T-helper 9 cell (primary cell): ENCODE results near the gene TPCN1.

ENCODE experiments used
- DNase-seq: peaks from one replicate; pipeline ENCODE4 v3.0.0-alpha.2; 2020

The TPCN1 gene

GRCh38 chr12:113226696-113227568 lies 5.7 kb downstream of the TPCN1 start:
- no peak for DNase-seq

- no peak for DNase-seq
Measured at GRCh38 chr12:113227686-113228391, 6.6 kb downstream of the TPCN1 start.

GRCh38 chr12:113228394-113229028 lies 7.2 kb downstream of the TPCN1 start:
- DNase-seq = no peak

- no peak for DNase-seq
Measured at GRCh38 chr12:113230315-113231234, 9.3 kb downstream of the TPCN1 start.

- DNase-seq = no peak
Measured at GRCh38 chr12:113231235-113232088, 10.2 kb downstream of the TPCN1 start.

GRCh38 chr12:113232089-113232839 lies 11.0 kb downstream of the TPCN1 start:
- no peak for DNase-seq

GRCh38 chr12:113232840-113233585 lies 11.7 kb downstream of the TPCN1 start:
- peak; percentile 25 for DNase-seq

DNA sequence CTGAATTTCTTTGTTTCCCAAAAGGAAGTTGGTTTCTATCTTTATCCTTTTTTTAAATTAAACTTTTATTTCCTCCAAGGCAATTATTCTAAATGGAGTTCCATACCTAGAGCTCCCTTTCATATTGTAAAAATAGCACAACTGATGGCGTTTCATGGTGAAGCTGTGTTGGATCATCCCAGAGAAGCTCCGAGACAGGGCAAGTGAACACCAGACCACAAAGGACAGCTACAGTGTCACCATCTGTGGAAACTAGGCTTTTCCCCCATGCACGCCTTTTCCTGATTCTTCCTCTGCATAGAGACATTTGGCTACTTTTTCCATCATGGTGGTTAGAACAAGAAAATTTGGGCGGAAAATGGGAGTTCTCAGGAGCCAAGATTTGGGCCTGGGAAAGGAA lies 12.7 kb downstream of the TPCN1 start:
- DNase-seq = no peak

- DNase-seq = no peak
Measured at GRCh38 chr12:113234483-113234882, 13.2 kb downstream of the TPCN1 start.

DNA sequence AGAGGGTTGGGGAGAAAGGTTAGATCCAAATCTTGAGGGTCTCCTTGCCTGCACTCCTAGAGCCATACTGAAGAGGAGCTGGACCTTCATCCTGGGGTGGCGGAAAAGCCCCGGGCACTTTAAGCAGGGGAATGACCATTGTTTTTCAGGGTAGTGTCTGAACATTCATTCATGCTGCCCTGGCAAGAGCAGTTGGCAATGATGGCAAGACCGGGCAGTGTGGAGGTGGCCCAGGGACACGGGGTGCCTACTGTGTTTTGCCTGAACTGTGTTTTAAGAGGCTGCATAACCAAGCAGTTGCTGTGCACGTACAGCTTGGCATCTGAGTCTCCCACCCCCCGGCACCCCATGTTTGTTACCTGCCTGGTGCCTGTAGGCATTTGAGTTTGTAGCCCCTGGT lies 14.7 kb downstream of the TPCN1 start:
- DNase-seq = no peak

DNA sequence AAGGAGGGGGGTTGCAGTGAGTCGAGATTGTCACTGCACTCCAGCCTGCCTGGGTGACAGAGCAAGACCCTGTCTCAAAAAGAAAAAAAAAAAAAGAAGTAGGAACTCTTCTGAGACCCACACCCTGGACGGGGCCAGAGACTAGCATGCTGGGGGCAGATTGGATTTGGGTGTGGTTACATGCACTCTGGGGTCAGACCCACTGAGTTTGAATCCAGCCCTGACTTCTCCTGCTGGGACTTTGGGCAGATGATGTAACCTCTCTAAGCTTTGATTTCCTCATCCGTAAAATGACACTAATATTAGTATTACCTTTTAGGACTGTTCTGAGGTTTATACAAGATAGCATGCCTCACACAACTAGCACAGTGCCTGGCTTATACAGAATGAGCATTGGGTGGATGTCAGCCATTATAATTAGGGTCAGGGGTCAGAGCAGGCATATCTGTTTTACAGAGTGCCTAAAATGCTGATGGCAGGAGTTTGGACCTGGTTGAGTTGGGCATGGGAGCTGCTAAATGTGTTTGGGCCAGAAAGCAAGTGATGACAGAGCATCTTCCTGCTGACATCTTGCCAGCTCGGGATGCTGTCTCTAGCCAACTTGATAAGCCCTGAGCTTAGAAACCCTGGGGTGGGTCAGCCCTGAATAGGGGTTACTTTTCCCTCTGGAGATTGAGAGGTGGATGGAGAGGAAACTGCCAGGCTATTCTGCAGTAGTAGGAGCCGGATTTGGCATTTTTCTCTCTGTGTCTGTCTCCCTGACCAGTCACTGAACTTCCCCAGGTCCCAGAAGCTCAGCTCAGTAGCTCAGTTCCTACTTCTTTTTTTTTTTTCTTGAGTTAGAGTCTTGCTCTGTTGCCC lies 15.5 kb downstream of the TPCN1 start:
- DNase-seq = no peak

GRCh38 chr12:113237748-113238147 lies 16.5 kb downstream of the TPCN1 start:
- DNase-seq = no peak

DNA sequence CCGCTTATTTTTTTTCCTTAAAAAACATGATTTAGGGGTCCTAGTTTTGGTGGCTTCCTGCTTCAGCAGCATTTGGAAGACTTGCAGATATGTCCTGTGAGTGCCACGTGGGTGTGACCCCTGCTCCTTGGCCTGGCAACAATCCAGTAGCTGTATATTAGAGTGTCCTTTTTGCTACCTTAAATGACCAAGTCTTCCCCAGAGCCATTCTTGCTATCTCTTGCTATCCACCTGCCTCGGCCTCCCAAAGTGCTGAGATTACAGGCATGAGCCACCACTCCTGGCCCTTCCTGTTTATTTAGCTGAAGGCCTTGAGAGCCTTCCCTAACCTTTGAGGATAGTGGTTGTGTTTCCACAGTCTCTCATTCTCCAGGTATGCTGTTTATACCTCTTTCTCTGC lies 17.0 kb downstream of the TPCN1 start:
- DNase-seq = no peak

GRCh38 chr12:113239288-113239771 lies 18.1 kb downstream of the TPCN1 start:
- DNase-seq = no peak

DNA sequence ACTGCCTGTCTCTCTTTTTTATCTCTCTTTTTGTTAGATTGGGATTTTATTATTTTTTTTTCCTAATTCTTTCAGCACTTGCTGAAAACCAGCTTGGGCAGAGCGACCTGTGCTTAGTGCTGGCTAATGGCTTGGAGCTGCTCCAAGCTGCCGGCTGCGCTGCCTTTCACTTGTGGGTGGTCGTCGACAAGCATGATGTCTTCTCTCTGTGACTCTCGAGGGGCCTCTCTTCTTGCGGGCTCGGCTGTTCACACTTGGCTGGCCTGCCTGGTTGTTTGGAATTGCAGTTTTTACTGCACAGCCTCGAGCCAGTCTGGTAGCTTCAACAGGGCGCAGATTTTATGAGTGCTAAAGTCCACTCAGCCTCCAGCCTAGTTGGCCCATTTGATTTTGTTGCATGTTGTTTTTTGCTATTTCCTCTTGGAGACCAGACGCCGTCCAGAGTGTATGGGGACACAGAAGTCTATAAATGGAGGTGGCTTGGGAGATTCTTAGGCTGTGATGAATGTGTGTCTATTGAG lies 18.6 kb downstream of the TPCN1 start:
- no peak for DNase-seq

- DNase-seq = no peak
Measured at GRCh38 chr12:113240395-113240794, 19.1 kb downstream of the TPCN1 start.

GRCh38 chr12:113241191-113242025 lies 20.1 kb downstream of the TPCN1 start:
- DNase-seq = no peak

- DNase-seq = no peak
Measured at GRCh38 chr12:113242026-113242418, 20.8 kb downstream of the TPCN1 start.
